Central memory CD8-positive, alpha-beta T cell (primary cell): Measurements from ENCODE around the gene MCFD2.

Source experiments
- ATAC-seq: fragments of 150-1000 bp; cut with Tn5 transposase; replicated peaks from 2 replicates; pipeline ENCODE4 v1.10.0; 2022; ENCODE audit warnings: mild to moderate bottlenecking, moderate FRiP score, moderate number of reproducible peaks; ENCODE audit not compliant: poor library complexity, severe bottlenecking; ENCODE audit errors: extremely low read depth
- DNase-seq, 2 donors: peaks; one replicate each; pipeline ENCODE4 v3.0.0; 2021; ENCODE audit warnings: low spot score in 2 of 2
- H3K27ac Mint-ChIP-seq: one replicate; pipeline ENCODE4 v1.8.0; 2022; ENCODE audit warnings: low read depth, mild to moderate bottlenecking, moderate library complexity, mixed read lengths
- H3K27me3 Mint-ChIP-seq: one replicate; pipeline ENCODE4 v1.8.0; 2022; ENCODE audit warnings: mixed read lengths
- H3K36me3 Mint-ChIP-seq: one replicate; pipeline ENCODE4 v1.8.0; 2022; ENCODE audit warnings: mild to moderate bottlenecking, moderate library complexity, mixed read lengths; ENCODE audit not compliant: insufficient read depth
- H3K4me1 Mint-ChIP-seq: one replicate; pipeline ENCODE4 v1.8.0; 2022; ENCODE audit warnings: mixed read lengths
- H3K4me3 Mint-ChIP-seq: one replicate; pipeline ENCODE4 v1.8.0; 2022; ENCODE audit warnings: mild to moderate bottlenecking, moderate library complexity, mixed read lengths
- H3K9me3 Mint-ChIP-seq: one replicate; pipeline ENCODE4 v1.8.0; 2022; ENCODE audit warnings: mixed read lengths

Gene MCFD2

DNA sequence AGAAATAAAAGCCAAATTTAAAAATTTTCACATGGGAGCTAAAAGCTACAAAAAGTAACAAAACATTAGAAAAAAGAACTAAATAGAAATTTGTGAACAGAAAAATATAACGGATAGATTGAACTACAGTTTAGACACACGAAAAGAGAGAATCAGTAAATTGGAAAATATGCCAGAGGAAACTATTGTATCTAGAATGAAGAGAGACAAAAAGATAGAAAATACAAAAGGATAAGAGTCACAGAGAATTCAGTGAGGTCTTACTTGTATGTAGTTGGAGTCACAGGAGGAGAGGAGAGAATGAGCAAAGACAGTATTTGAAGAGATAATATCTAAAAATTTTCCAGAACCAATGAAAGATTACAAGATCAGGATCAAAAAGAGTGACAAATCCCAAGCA is 11.3 kb upstream of the MCFD2 start:
- Mint-ChIP-seq H3K36me3 (peaks cover 2% of the 10 kb centered on the region), H3K4me3 (no peak overlapping the region), H3K27ac (no peak overlapping the region), H3K4me1 (no peaks in the 10 kb centered on the region), H3K27me3 (no peaks in the 10 kb centered on the region), H3K9me3 (peaks cover 7% of the 10 kb centered on the region)
- DNase-seq (no peak), ATAC-seq (no peak)

DNA sequence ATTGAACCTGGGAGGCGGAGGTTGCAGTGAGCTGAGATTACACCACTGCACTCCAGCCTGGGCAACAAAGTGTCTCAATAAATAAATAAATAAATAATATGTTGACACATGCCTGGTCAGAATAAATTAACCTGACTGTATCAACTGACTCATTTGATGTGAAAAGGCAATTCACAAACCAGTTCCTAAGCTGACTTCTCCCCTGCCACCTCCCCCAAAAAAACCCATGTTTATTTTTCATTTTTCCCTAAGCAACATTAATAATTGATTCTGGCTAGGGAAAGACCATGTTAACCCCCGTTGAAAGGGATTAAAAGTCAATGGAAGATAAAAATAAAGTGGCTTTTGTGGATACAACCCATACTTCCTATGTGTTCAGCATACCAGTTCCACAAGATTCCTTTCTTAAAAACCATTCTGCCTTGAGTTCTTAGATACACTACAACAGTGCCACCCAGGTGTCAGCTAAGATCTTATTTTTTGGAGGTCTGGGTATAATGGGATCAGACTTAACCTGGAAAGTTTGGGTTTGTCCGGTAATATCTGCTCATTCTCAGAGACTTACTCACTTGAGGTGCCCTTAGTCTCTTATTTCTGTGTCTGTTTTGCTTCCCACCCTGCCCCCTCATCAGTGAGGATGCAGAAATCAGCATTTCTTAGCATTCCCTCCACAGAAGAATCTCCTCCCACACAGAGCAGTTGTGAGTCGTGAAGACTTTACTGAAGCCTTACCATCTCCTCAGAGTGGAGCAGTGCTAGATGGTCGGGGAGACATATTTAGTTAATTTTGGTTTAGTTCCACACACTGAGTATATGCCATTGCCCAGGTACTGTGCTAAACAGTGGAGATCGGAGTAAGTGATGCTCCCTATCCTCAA is 10.1 kb upstream of the MCFD2 start:
- Mint-ChIP-seq H3K4me1 (no peaks in the 10 kb centered on the region), H3K9me3 (peaks cover 7% of the 10 kb centered on the region), H3K27ac (no peak overlapping the region), H3K4me3 (no peak overlapping the region), H3K27me3 (no peaks in the 10 kb centered on the region), H3K36me3 (peaks cover 2% of the 10 kb centered on the region)
- DNase-seq (no peak), ATAC-seq (no peak)

DNA sequence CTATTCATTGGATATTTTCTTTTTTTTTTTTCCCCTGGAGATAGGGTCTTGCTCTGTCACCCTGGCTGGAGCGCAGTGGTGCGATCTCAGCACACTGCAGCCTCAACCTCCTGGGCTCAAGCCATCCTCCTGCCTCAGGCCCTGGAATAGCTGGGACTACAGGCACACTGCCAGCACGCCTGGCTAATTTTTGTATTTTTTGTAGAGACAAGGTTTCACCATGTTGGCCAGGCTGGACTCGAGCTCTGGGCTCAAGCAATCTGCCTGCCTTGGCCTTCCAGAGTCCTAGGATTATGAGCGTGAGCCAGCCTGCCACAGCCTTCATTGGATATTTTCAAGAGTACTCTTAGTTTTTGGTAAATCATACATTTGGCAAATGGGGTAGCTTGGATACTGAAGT is 9.0 kb upstream of the MCFD2 start:
- Mint-ChIP-seq H3K36me3 (peaks cover 2% of the 10 kb centered on the region), H3K4me3 (no peak overlapping the region), H3K9me3 (peaks cover 7% of the 10 kb centered on the region), H3K4me1 (no peaks in the 10 kb centered on the region), H3K27me3 (no peaks in the 10 kb centered on the region), H3K27ac (no peak overlapping the region)
- ATAC-seq, result no peak
- DNase-seq, result no peak

DNA sequence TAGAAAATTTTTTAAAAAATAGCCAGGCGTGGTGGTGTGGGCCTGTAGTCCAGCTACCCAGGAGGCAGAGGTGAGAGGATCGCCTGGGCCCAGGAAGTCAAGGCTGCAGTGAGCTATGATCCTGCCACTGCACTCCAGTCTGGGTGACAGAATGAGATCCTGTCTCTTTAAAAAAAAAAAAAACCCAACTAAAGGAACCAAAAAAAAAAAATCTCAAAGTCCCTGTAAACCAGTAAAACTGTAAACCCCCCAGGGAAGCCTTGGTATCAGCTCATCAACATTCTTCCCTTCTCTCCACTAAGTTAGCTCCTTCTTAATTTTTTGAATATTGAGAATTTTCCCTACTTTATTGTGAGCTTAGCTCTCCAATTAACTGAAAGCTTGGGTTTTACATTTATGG is 8.4 kb upstream of the MCFD2 start:
- Mint-ChIP-seq H3K27me3 (no peaks in the 10 kb centered on the region), H3K36me3 (peaks cover 2% of the 10 kb centered on the region), H3K27ac (no peak overlapping the region), H3K9me3 (peaks cover 7% of the 10 kb centered on the region), H3K4me1 (no peaks in the 10 kb centered on the region), H3K4me3 (no peak overlapping the region)
- no peak for DNase-seq
- no peak for ATAC-seq

DNA sequence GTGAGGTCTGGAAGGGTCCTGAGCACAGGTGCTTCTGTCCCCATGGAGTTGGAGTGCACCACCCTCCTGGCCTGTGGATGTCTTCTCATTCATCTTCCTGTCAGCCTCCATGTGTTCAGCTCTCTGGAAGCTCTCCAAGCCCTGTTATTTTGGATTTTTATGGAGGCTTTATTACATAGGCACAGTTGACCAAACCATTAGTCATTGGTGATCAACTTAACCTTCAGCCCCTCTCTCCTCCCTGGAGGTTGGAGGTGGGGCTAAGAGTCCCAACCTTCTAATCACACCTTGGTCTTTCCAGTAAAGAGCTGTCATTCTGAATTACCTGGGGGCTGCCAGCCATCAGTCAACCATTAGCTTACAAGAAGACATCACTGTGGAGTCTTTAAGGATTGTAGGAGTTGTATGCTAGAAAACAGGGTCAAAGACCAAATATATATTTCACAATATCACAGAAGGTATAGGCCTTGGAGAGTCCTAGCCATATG is 7.5 kb upstream of the MCFD2 start:
- ATAC-seq (no peak), DNase-seq (no peak)
- H3K36me3 Mint-ChIP-seq, result peaks cover 2% of the 10 kb centered on the region
- H3K4me1 Mint-ChIP-seq, result peaks cover 4% of the 10 kb centered on the region
- H3K9me3 Mint-ChIP-seq, result peaks cover 7% of the 10 kb centered on the region
- no peaks in the 10 kb centered on the region for H3K27me3 Mint-ChIP-seq
- no peak overlapping the region for H3K27ac Mint-ChIP-seq
- no peak overlapping the region for H3K4me3 Mint-ChIP-seq

DNA sequence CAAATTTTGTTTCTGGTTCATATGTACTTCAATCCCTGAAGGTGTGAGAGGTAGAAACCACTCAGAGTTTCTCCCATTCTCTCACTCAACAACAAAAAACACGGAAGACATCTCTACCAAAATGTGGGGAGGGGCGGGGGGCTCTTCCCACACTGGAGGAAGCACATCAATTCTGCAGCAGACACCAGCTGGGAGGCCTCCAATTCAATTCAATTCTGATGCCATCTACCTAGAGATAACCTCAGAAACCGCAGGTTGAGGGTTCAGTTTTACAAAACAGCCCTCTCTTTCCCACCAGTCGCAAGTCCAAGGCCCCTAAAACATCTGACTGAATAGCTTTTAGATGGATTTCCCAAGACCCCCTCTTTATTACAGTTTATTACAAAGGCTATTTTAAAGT is 7.0 kb upstream of the MCFD2 start:
- no peaks in the 10 kb centered on the region for H3K27me3 Mint-ChIP-seq
- DNase-seq (no peak), ATAC-seq (no peak)
- H3K27ac Mint-ChIP-seq, result no peak overlapping the region
- H3K4me3 Mint-ChIP-seq, result no peak overlapping the region
- peaks cover 7% of the 10 kb centered on the region for H3K9me3 Mint-ChIP-seq
- peaks cover 9% of the 10 kb centered on the region for H3K4me1 Mint-ChIP-seq
- H3K36me3 Mint-ChIP-seq, result peaks cover 4% of the 10 kb centered on the region

DNA sequence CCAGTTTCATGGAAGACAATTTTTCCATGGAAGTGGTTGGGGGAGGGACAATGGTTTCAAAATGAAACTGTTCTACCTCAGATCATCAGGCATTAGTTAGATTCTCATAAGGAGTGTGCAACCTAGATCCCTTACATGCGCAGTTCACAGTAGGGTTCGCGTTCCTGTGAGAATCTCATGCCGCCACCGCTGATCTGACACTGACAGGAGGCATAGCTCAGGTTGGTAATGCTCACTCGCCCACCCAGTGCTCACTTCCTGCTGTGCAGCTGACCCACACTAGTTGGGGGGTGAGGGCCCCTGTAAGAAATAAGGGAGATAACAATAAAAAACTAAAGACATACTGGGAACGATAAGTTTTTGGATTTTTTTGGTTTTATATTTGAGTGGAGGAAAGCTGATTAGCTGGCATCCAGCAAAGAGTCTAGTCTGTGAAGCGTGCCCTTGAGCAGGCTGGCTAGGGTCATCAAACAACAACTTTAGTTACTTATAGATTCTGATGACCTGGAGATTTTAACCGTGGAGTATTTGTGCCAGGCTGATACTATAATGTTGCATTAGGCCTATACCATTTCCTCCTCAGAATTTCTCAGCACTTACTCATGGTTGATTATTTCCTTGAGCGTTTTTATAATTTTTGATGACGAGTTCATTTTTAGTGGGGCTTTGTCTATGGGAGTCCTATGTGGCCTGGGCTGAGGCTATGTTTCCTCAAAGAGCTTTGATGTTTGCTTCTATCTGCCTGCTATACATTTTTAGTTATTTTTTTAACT is 6.3 kb upstream of the MCFD2 start:
- Mint-ChIP-seq H3K27me3 (no peaks in the 10 kb centered on the region), H3K27ac (no peak overlapping the region), H3K9me3 (peaks cover 4% of the 10 kb centered on the region), H3K36me3 (peaks cover 6% of the 10 kb centered on the region), H3K4me3 (no peak overlapping the region), H3K4me1 (peaks cover 16% of the 10 kb centered on the region)
- no peak for DNase-seq
- no peak for ATAC-seq

DNA sequence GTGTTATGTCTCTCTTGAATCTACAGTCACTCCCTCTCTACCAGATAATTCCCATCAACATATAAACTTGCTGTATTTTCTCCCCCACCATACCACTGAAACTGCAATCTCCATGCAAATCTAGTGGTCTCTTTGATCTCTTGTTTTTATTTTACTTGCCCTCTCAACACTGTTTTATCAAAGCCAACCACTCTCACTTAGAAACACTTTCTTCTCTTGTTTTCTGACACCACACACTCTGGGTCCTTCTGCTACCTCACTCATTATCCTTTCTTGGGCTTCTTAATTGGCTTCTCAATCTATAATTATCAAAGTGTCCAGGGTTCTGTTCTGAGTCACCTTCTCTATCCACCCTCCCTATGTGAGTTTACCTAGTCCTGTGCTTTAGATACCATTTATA is 2.0 kb upstream of the MCFD2 start:
- DNase-seq (no peak), ATAC-seq (no peak)
- H3K4me1 Mint-ChIP-seq, result peaks cover 39% of the 10 kb centered on the region

DNA sequence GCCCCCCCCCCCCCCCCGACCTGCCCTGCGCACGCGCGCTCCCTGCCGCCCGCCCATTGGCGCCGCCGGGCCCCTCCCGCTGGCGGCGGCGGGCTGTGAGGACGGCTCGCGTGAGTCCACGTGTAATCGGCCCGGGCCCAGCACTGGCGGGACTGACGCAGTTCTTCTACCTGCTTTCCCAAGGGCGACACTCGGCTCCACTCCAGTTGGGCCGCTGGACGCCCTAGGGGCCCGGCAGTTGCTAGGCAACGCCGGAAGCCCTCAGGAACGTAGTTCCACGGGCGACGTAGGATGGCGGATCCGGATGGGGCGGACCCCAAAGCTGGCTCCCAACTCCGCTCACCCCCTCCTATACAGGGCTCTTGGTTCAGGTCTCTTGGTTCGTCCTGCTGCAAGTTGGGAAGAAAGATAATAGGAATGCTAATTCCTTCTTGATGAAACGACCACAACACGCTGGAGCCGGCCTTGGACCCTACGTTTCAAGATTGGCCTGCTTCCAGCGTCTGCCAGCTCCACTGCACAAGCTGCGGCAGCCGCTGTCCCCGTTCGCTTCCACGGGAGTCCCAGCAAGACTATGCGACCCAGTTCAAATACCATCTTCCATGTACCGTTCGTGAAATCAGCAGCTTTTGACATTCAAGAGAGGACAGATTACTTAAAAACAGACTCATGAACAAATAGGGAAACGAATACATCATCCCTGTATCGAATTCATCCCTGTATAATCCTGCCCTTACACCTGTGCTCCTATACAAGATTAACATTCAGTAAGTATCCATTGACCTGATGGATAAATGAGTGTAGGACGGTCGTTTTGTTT is 415 bp upstream of the MCFD2 start:
- H3K4me1 Mint-ChIP-seq, result peaks cover 42% of the 10 kb centered on the region

More for the DNA sequence above, 2.0 kb upstream of the MCFD2 start:
- Mint-ChIP-seq H3K4me3 (peak overlapping the region; percentile 89), H3K27ac (no peak overlapping the region), H3K9me3 (no peaks in the 10 kb centered on the region), H3K27me3 (no peaks in the 10 kb centered on the region), H3K36me3 (peaks cover 17% of the 10 kb centered on the region)

DNA sequence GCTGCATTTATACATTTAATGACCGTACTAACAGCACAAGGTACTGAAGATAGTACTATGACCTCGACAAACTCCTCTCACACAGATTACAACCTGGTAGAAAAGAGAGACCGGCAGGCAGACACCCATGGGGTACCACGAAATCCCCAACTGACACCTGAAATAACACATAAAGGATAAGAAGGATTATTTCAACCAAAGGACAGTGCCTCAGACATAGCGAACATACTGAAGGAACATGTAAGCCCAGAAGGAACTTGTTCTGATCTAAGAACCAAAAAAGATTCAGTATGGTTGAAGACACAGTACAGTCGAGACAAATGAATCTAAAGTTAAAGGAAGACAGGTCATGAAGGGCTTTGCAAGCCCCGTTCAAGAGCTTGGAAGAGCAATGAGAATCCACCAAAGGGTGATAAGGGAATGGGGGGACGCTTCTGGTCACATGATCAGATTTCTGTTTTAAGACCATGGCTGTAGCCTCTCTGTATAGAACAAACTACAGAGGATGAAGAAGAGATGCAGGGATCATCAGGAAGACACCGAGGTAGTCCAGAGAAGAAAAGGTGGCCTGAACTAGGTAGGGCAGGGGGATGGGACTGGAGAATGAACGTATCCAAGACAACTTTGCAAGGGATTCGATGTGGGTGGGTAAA is 902 bp downstream of the MCFD2 start:
- DNase-seq (no peak), ATAC-seq (no peak)
- Mint-ChIP-seq H3K36me3 (peaks cover 19% of the 10 kb centered on the region), H3K27ac (peak overlapping the region; percentile 87), H3K4me1 (peaks cover 46% of the 10 kb centered on the region), H3K27me3 (no peaks in the 10 kb centered on the region), H3K9me3 (no peaks in the 10 kb centered on the region), H3K4me3 (peak overlapping the region; percentile 89)

More for the DNA sequence above, 415 bp upstream of the MCFD2 start:
- Mint-ChIP-seq H3K36me3 (peaks cover 18% of the 10 kb centered on the region), H3K27me3 (no peaks in the 10 kb centered on the region), H3K27ac (peak overlapping the region; percentile 87), H3K4me3 (peak overlapping the region; percentile 89), H3K9me3 (no peaks in the 10 kb centered on the region)
- DNase-seq (peak; percentile 73 to 75), ATAC-seq (peak; percentile 88)

DNA sequence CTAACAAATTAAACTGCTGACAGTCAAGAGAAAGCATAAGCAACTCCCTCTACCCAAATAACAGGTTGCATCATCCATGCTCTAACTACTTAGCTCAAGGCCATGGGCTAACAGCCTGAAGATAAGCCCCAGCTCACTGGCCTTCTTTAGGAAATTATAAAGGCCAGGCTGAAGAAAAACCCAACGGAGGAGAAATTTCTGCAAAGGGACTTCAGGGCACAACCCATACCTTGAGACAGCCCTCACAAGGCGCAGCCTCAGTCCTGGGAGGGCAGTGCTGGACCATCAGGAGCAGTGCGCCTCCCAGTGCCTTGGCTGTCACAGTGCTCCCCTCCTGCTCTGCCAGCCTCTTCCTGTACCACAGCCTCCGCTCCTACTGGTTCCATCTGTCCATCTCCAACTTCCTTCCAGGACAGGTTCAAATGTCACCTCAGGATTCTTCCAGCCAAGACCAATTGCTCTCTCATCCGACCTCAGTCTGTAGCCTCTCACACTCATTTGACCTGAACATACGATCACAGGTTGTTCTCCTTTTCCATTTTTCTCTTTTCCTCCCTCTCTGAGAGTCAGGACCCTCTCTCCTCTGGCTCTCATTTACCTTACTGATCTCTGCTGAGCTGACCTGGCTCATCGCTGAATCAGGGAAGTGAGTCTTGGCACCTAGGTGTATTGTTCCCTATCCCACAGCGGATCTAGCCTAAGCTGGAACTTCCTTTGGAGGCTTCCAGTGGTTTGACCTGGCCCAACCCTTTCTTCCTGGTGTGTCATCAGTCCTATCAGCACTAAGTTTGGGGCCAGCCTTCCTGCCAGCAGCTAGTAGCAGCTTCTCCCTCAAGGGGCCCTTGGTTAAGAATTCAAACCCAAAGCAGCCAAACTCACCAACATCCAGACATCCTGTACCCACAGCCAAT is 1.9 kb downstream of the MCFD2 start:
- H3K27ac Mint-ChIP-seq, result no peak overlapping the region
- no peak for ATAC-seq

More for the DNA sequence above, 1.9 kb downstream of the MCFD2 start:
- H3K4me1 Mint-ChIP-seq, result peaks cover 55% of the 10 kb centered on the region
- no peak for DNase-seq
- H3K4me3 Mint-ChIP-seq, result peak overlapping the region; percentile 89
- no peaks in the 10 kb centered on the region for H3K9me3 Mint-ChIP-seq
- H3K36me3 Mint-ChIP-seq, result peaks cover 23% of the 10 kb centered on the region
- H3K27me3 Mint-ChIP-seq, result no peaks in the 10 kb centered on the region
